ENCODE results near the gene ZMIZ1.

- TF ChIP-seq CTCF (conservative IDR thresholded peaks at IDR 0.05; ENCODE audit: low read length) = no peak
- TF ChIP-seq EZH2phosphoT487 (IDR thresholded peaks at IDR 0.05; ENCODE audit: borderline replicate concordance) = no peak
Observed at GRCh38 chr10:79248341-79249185, 179.8 kb downstream of the ZMIZ1 start.

Data from Loucy (cell line).